B cell (primary cell): ENCODE measurements around the gene UBE2J1. TPM values are rescaled to one million over a fixed set of nuclear protein-coding genes. Genes with fewer than 3 reads are reported as not detected.

Source experiments
- ATAC-seq: fragments of 200-7000 bp; cut with Tn5 transposase; one replicate; pipeline ENCODE4 v1.10.0; 2021; ENCODE audit warnings: low read depth, mild to moderate bottlenecking, moderate number of reproducible peaks, moderate library complexity
- CTCF ChIA-PET: fragments of 350-600 bp; sonication (Branson Sonifier 250); formaldehyde crosslinking; loops from one replicate; lab custom pipeline; 2021; ENCODE audit warnings: antibody characterized with exemption, inconsistent platforms; lab: Charles Lee
- POLR2A ChIA-PET: fragments of 350-600 bp; sonication (Branson Sonifier 250); formaldehyde crosslinking; loops from one replicate; lab custom pipeline; 2021; ENCODE audit warnings: antibody characterized with exemption; lab: Charles Lee
- DNase-seq: peaks from one replicate; pipeline ENCODE4 v3.0.0; 2013
- H2AFZ ChIP-seq: 2 replicates; pipeline ENCODE4 v1.6.1; 2012; ENCODE audit warnings: mild to moderate bottlenecking, low read depth, low read length; ENCODE audit not compliant: insufficient read depth, poor library complexity, severe bottlenecking
- H3K27ac ChIP-seq, 2 donors: 1 replicate in 1 of 2; 2 replicates in 1 of 2; pipeline ENCODE4 v1.5.1; 2012 to 2013; ENCODE audit warnings: low read length in 2 of 2, mild to moderate bottlenecking in 2 of 2, moderate library complexity in 1 of 2
- H3K27me3 ChIP-seq, 4 experiments: fragments of 200-600 bp in 1 of 4; sonication (generic) in 1 of 4; replicated peaks in 1 of 4; 1 replicate in 2 of 4; 2 replicates in 2 of 4; pipeline versions ENCODE4 v1.6.1 to v1.7.0; 2013 to 2016; ENCODE audit warnings: low read length in 3 of 4, mild to moderate bottlenecking in 2 of 4, mixed read lengths in 1 of 4, moderate library complexity in 1 of 4; ENCODE audit not compliant: insufficient read depth in 4 of 4, control insufficient read depth in 3 of 4; ENCODE audit errors: control extremely low read depth in 1 of 4
- H3K36me3 ChIP-seq, 2 experiments: replicated peaks in 1 of 2; 1 replicate in 1 of 2; 2 replicates in 1 of 2; pipeline versions ENCODE4 v1.6.1 to v1.7.1; 2013; ENCODE audit warnings: low read length in 1 of 2; ENCODE audit not compliant: insufficient read depth in 2 of 2, control insufficient read depth in 1 of 2; ENCODE audit errors: control extremely low read depth in 1 of 2, extremely low read depth in 1 of 2
- H3K4me1 ChIP-seq, 2 donors: fragments of 200-600 bp in 1 of 2; sonication (generic) in 1 of 2; 1 replicate in 1 of 2; 2 replicates in 1 of 2; pipeline versions ENCODE4 v1.5.1 to v1.6.1; 2013 to 2017; ENCODE audit warnings: low read length in 2 of 2; ENCODE audit not compliant: control insufficient read depth in 2 of 2, insufficient read depth in 2 of 2
- H3K4me2 ChIP-seq: replicated peaks from 2 replicates; pipeline ENCODE3; 2012; ENCODE audit warnings: mild to moderate bottlenecking, low read depth, low read length; ENCODE audit not compliant: poor library complexity, severe bottlenecking
- H3K4me3 ChIP-seq, 5 experiments: fragments of 200-600 bp in 1 of 5; sonication (generic) in 1 of 5; 1 replicate in 3 of 5; 2 replicates in 2 of 5; pipeline versions ENCODE4 v1.5.1 to v1.7.0; 2011 to 2016; ENCODE audit warnings: low read length in 4 of 5, mild to moderate bottlenecking in 4 of 5, low read depth in 2 of 5, control low read depth in 1 of 5, moderate library complexity in 1 of 5; ENCODE audit not compliant: insufficient read depth in 1 of 5; ENCODE audit errors: control extremely low read depth in 1 of 5, extremely low read depth in 1 of 5
- H3K79me2 ChIP-seq: fragments of 200-600 bp; sonication (generic); one replicate; pipeline ENCODE4 v1.6.0; 2016; ENCODE audit warnings: low read length; ENCODE audit not compliant: control insufficient read depth, insufficient read depth
- H3K9ac ChIP-seq: fragments of 200-600 bp; sonication (generic); 2 replicates; pipeline ENCODE4 v1.6.1; 2017; ENCODE audit warnings: mild to moderate bottlenecking, low read length, moderate library complexity
- H3K9me3 ChIP-seq, 3 donors: one replicate each; pipeline versions ENCODE4 v1.6.1 to v1.7.1; 2013; ENCODE audit warnings: low read length in 2 of 3; ENCODE audit not compliant: control insufficient read depth in 2 of 3, insufficient read depth in 1 of 3; ENCODE audit errors: control extremely low read depth in 1 of 3
- H4K20me1 ChIP-seq: 2 replicates; pipeline ENCODE4 v1.6.0; 2012; ENCODE audit warnings: mild to moderate bottlenecking, low read length; ENCODE audit not compliant: insufficient read depth, control insufficient read depth, poor library complexity, severe bottlenecking
- H3K27ac Mint-ChIP-seq: one replicate; pipeline ENCODE4 v1.8.0; 2021; ENCODE audit warnings: mixed read lengths
- H3K27me3 Mint-ChIP-seq: one replicate; pipeline ENCODE4 v1.8.0; 2021; ENCODE audit warnings: mixed read lengths
- H3K4me1 Mint-ChIP-seq: one replicate; pipeline ENCODE4 v1.8.0; 2021; ENCODE audit warnings: mixed read lengths
- H3K4me3 Mint-ChIP-seq: one replicate; pipeline ENCODE4 v1.8.0; 2021; ENCODE audit warnings: mixed read lengths
- H3K9me3 Mint-ChIP-seq: one replicate; pipeline ENCODE4 v1.8.0; 2022; ENCODE audit warnings: mixed read lengths; ENCODE audit not compliant: insufficient read depth
- EZH2 ChIP-seq: IDR thresholded peaks from 2 replicates; pipeline ENCODE4 v1.6.1; 2012; ENCODE audit warnings: borderline replicate concordance, low read depth, mild to moderate bottlenecking, moderate library complexity, low read length; ENCODE audit not compliant: insufficient read depth, poor library complexity, severe bottlenecking
- WGBS: methylation state at CpG from one replicate; pipeline ENCODE4 v1.1.5; 2013; ENCODE audit warnings: missing lambda C conversion rate; ENCODE audit not compliant: insufficient coverage; 5-methylcytosine and 5-hydroxymethylcytosine counted together
- intact Hi-C: fragments of 100-400 bp; cut with micrococcal nuclease; formaldehyde crosslinking; loops from one replicate; pipeline ENCODE4 v1.10.0; 2022
- polyA plus RNA-seq: library from polyadenylated mRNA; depleted of rRNA; stranded (reverse); fragments of >200 nt; gene quantifications from 2 replicates; pipeline ENCODE4 v1.2.3, GENCODE V29; 2012
- total RNA-seq, 2 donors: library from RNA; stranded (reverse); fragments of 120-200 nt in 1 of 2; gene quantifications; 1 replicate in 1 of 2; 2 replicates in 1 of 2; pipeline versions ENCODE4 v1.2.3 to v1.2.4, GENCODE V29; 2013 to 2022
- TF ChIP-seq, protein P1 (sequence below): fragments of 200-600 bp; IDR thresholded peaks from one replicate; pipeline ENCODE4 v1.8.0; 2022; ENCODE audit warnings: antibody characterized with exemption, mild to moderate bottlenecking

Gene UBE2J1
- total and polyA plus RNA-seq, 2 donors (not counting 1 experiment from before 2014, with no cell fraction given): 31.1 to 55.6 TPM

GRCh38 chr6:89321131-89321970 lies 31.2 kb downstream of the UBE2J1 start:
- Histone ChIP-seq H3K4me2 (no peak overlapping the region), H4K20me1 (peaks cover 8% of the 10 kb centered on the region), H3K79me2 (no peaks in the 10 kb centered on the region), H3K9ac (no peak overlapping the region), H3K9me3 (no peaks in the 10 kb centered on the region), H3K4me3 (no peak overlapping the region), H2AFZ (no peak overlapping the region), H3K27me3 (no peaks in the 10 kb centered on the region), H3K4me1 (peaks cover 5 to 11% of the 10 kb centered on the region in 2 donors), H3K27ac (no peak overlapping the region), H3K36me3 (peaks cover 6 to 10% of the 10 kb centered on the region in 2 experiments)
- TF ChIP-seq, protein P1, sequence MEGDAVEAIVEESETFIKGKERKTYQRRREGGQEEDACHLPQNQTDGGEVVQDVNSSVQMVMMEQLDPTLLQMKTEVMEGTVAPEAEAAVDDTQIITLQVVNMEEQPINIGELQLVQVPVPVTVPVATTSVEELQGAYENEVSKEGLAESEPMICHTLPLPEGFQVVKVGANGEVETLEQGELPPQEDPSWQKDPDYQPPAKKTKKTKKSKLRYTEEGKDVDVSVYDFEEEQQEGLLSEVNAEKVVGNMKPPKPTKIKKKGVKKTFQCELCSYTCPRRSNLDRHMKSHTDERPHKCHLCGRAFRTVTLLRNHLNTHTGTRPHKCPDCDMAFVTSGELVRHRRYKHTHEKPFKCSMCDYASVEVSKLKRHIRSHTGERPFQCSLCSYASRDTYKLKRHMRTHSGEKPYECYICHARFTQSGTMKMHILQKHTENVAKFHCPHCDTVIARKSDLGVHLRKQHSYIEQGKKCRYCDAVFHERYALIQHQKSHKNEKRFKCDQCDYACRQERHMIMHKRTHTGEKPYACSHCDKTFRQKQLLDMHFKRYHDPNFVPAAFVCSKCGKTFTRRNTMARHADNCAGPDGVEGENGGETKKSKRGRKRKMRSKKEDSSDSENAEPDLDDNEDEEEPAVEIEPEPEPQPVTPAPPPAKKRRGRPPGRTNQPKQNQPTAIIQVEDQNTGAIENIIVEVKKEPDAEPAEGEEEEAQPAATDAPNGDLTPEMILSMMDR: no peak
- TF ChIP-seq EZH2: no peak
- Mint-ChIP-seq H3K4me3 (no peak overlapping the region), H3K27me3 (no peaks in the 10 kb centered on the region), H3K4me1 (peaks cover 36% of the 10 kb centered on the region), H3K27ac (no peak overlapping the region), H3K9me3 (no peaks in the 10 kb centered on the region)
- 79% methylated on average over 6 of the region's 9 CpGs for WGBS
- intact Hi-C loops: no loop called here
- CTCF ChIA-PET: interaction anchor here (1.1 kb wide), 1 partner anchor 20 kb away, joined by 3 read pairs; no protein-coding TSS in a partner anchor
- DNase-seq (no peak), ATAC-seq (no peak)
- POLR2A ChIA-PET: no interaction called here

DNA sequence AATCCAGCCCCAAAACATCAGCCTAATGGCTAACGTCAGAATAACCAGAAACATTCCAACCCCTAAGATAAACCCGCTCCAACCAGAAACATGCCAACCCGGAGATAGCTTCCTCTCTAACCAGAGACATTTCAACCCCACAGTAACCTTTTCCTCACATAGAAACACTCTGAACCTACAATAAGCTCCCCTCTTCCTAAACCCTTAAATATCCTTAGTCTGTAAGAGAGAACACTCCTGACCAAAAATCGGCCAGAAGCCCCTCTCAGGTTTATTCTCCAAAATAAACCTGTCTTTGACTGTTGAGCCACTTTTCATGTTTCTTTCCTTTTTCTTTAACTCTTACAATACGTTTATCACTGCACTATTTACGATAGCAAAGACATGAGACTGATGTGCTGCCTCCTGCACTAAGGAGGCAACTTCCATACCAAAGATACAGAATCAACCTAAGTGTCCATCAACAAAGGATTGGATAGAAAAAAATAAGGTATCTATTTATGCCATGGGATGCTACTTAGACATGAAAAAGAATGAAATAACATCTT lies 32.4 kb downstream of the UBE2J1 start:
- no peaks in the 10 kb centered on the region for H3K9me3 ChIP-seq
- H3K36me3 ChIP-seq: peaks cover 4 to 7% of the 10 kb centered on the region in 2 experiments
- 100% methylated on average over 4 of the region's 6 CpGs for WGBS
- no peak for TF ChIP-seq EZH2
- TF ChIP-seq, protein P1: no peak
- no peak for DNase-seq
- H3K4me2 ChIP-seq: no peak overlapping the region
- no peak overlapping the region for H2AFZ ChIP-seq
- ChIA-PET CTCF (interaction anchor here (0.5 to 1.1 kb wide), 2 partner anchors 16 to 21 kb away, joined by 3 read pairs; no protein-coding TSS in a partner anchor), POLR2A (no interaction called here)
- no peak overlapping the region for H3K27ac ChIP-seq
- peaks cover 8% of the 10 kb centered on the region for H4K20me1 ChIP-seq
- no peaks in the 10 kb centered on the region for H3K27me3 ChIP-seq
- H3K4me3 ChIP-seq: no peak overlapping the region
- intact Hi-C loops: no loop called here
- H3K9ac ChIP-seq: no peak overlapping the region
- H3K27ac Mint-ChIP-seq: no peak overlapping the region
- H3K27me3 Mint-ChIP-seq: no peaks in the 10 kb centered on the region
- no peaks in the 10 kb centered on the region for H3K79me2 ChIP-seq
- H3K9me3 Mint-ChIP-seq: no peaks in the 10 kb centered on the region
- H3K4me3 Mint-ChIP-seq: no peak overlapping the region
- no peak for ATAC-seq
- H3K4me1 Mint-ChIP-seq: peaks cover 36% of the 10 kb centered on the region
- peaks cover 5 to 11% of the 10 kb centered on the region in 2 donors for H3K4me1 ChIP-seq
